Tibial nerve (tissue), 4 donors: ENCODE data around the gene KDM5A.

Experiments used
- EP300 ChIP-seq, 2 donors: sonication (generic); formaldehyde crosslinking; IDR thresholded peaks; one replicate each; pipeline ENCODE4 v1.6.1; 2017; ENCODE audit warnings: antibody characterized with exemption in 2 of 2, mild to moderate bottlenecking in 1 of 2
- POLR2A ChIP-seq, 2 donors: fragments of 450-650 bp; IDR thresholded peaks; one replicate each; pipeline ENCODE4 v1.6.1; 2017; ENCODE audit warnings: antibody characterized with exemption in 2 of 2, mild to moderate bottlenecking in 2 of 2, moderate library complexity in 2 of 2
- TF ChIP-seq, protein P1 (sequence below), 5 experiments: fragments of 200-600 bp in 3 of 5; fragments of 450-650 bp in 2 of 5; sonication (generic) in 3 of 5; IDR thresholded peaks; one replicate each; pipeline ENCODE4 v1.5.1; 2016 to 2019; ENCODE audit warnings: antibody characterized with exemption in 5 of 5, mild to moderate bottlenecking in 3 of 5, moderate library complexity in 2 of 5

DNA sequence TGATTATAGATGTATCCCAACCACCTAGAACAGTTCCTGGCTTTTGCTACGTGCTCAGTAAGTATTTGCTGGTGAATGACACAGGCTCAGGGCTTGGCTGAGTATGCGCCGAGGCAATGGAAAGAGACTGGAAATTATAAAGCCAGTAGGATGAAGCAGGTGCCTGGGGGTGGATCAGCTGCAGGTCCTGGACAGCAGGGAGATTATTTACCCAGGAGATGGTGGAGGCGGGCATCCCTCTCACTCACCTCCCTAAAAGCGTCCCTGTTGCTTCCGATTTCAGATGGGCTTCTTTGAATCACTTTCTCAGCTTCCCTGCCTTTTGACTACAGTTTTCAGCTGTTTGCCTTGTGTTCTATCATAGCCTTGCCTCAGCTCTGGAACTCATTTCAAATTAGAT lies 132.9 kb downstream of the KDM5A start:
- TF ChIP-seq, protein P1, sequence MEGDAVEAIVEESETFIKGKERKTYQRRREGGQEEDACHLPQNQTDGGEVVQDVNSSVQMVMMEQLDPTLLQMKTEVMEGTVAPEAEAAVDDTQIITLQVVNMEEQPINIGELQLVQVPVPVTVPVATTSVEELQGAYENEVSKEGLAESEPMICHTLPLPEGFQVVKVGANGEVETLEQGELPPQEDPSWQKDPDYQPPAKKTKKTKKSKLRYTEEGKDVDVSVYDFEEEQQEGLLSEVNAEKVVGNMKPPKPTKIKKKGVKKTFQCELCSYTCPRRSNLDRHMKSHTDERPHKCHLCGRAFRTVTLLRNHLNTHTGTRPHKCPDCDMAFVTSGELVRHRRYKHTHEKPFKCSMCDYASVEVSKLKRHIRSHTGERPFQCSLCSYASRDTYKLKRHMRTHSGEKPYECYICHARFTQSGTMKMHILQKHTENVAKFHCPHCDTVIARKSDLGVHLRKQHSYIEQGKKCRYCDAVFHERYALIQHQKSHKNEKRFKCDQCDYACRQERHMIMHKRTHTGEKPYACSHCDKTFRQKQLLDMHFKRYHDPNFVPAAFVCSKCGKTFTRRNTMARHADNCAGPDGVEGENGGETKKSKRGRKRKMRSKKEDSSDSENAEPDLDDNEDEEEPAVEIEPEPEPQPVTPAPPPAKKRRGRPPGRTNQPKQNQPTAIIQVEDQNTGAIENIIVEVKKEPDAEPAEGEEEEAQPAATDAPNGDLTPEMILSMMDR (IDR thresholded peaks at IDR 0.05) = no peak
- TF ChIP-seq POLR2A (IDR thresholded peaks at IDR 0.05) = no peak
- no peak for TF ChIP-seq EP300 (IDR thresholded peaks at IDR 0.05)
